GM18517 (cell line): ENCODE results near the gene GALNT7.
"Not testable (repeated sequence)": the region's sequence is repeated elsewhere in the genome, so short reads cannot be mapped to it uniquely, and the experiment has no call there.

Source experiments
- ATAC-seq: cut with Tn5 transposase; IDR thresholded peaks from one replicate; pipeline ENCODE4 v1.9.1; 2021; ENCODE audit warnings: mild to moderate bottlenecking, moderate library complexity; ENCODE audit not compliant: unreplicated experiment

Gene GALNT7

DNA sequence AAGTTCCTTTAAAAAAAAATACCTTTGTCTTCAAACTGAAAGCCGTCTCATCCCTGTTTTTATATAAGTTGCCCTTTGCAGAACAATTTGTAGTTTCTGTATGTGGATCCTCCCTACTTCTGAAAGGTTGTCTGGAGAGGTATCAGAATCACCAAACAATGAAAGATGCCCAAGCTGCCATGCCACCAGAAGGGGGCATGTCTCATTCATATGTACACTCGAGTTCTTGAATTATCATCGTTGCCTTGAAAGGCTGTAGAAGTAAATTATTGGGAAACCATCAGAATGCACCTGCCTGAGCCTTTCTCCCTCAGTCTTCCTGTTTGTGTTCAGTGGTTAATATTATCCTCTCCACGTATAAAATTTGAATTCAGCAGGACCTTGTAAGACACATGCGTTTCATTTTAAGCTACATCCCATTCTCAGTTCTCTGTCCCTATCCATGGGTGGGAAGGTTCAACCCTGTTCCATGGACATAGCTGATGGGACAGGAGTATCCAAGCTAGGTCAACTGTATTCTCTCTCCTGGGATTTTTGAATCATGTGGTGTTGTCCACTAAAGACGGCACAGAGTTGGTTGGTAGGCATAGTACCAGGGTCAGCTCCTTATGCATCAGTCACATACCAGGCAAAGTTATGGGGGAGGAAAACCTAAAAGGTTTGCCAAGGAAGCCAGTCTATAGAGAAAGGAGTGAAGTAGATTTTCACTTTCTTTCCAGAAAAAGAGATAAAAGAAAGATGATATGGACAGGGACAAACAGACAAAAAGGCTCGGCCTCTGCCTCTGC is 24.0 kb downstream of the GALNT7 start:
- no peak for ATAC-seq

DNA sequence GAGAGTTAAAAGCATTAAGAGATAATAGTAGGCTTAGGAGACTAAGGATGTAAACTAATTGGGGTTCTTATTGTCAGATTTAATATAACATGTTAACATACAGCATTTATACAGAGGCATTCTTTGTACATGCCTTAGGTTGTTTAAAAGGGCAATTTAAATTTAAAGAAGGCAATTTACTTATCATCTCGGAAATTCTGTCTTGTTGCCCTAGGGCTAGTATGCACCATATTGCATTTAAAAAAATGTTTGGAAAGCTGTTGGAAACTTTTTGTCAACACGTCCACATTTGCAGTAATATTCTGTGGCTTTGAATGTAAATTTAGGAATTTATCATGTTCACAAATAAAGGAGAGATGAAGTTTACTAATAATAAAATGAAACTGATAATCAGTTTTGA is 25.5 kb downstream of the GALNT7 start:
- ATAC-seq: no peak

DNA sequence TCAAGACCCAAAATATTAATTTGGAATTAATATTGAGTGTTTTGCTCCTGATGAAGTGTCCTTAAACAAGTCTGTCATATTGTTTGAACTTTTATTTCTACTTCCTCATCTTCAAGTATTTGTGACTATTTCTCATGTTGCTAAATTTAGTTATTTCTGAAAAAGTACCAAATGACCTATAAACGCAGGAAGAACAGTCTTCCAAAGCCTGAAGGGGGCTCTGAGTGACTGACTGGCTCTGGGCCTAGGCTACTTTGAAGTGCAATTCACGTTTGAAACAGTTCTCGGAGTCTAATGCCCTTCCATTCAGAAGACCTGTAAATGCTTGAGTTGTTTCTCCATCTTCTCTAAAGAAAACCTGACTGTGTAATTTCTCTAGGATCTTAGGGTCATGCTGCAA is 26.5 kb downstream of the GALNT7 start:
- ATAC-seq: no peak

DNA sequence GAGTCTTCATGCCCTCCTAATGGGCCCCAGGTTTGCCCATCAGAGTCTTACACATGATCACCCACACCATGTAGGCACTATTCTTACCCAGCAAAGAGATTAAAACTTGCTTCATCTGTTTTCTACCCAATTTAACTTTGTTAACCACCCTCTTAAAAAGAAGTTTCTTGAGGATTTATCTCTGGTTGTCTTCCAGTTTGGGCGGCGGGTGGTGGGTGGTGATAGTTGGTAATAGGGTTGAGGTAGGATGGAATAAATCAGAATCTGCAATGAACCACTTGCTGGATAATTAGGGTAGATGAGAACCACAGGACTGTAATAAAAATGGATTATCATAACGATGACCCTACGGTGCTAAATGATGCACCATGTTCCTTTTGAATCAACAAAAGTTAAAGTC is 30.9 kb downstream of the GALNT7 start:
- no peak for ATAC-seq

DNA sequence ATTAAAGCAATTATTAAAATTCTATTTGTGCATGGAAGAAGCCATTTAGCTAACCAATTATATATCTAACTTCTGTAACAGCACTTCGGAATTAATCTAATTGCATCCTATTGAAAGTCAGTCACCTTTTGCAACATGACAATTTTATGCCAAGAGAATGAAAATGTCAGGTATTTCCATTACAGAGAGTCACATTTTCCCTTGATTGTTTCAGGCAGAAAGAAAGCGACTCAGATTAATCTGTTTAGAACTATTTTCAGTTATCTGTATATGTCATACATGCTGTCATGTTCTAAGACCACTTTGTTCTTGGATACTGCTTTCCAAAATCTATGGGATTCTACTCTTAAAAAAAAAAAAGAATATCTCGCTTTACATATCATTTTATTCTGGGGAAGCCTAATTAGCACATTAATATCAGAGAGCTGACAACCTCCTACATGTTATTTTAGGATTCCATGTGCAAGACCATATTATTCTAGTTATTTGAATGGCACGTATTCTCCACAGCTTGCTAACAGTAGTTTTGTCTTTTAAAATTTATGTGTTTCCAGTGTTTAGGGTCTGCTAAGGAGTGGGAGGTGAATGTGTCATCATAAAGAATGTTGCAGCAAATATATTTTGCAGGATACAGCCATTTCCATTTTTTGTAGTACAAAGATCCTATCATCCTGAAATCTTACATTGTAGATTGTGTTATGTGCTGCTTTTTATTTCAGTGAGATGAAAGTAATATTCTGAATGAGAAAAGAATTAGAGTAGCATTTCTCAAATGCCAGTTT is 31.7 kb downstream of the GALNT7 start:
- ATAC-seq: no peak

DNA sequence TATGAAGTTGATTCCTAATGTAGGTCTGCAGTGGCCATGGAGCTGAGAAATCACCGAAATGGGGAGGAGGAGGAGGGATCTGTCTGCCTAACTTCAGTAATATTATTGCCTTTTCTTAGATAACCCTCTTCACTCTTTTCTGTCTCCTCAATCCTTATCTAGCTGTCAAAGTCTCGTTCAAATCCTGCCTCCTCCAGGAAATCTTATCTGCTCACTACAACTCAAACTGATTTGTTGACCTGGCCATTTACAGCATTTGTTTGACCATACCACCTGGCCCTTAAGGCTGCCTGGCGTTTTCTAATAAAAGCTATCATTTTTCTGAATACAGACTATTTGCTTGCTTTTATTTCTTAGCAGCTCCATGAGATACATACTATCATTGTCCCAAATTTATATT is 33.8 kb downstream of the GALNT7 start:
- ATAC-seq: no peak

DNA sequence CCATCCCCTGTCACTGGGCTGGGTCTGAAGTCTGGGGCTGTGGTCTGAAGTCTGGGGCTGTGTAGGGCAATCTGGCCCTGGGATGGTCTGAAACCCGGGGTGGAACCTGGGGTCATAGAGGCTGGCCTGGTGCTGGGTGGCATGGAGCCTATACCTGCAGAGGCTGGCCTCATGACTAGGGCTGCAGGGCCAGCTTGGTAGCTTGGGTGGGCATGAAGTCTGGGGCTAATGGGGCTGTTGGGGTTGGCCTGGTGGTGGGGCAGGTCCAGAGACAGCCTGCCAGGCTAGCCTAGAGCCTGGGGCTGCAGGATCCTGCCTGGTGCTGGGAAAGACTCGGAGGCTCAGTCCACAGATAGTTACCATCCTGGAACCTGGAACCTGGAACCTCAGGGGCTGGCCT is 37.0 kb downstream of the GALNT7 start:
- ATAC-seq: no peak

DNA sequence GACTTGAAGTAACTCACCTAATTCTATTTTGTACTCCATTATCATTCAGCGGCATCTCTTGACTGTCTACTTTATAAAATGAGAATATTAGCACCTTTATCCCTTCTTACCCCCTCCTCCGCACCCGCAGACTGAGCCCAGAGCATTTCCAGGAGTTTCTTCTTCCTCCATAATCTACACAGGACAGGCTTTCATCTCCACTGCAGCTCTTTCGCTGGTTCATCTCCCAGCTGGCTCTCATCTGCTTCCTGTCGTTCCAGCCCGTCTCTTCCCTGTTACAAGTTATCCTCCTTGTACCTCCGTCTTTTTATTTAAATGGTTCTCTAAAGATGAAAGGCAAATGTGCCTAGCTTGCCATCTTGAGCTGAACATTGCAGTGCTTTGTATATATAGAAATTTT is 39.8 kb downstream of the GALNT7 start:
- ATAC-seq: no peak

DNA sequence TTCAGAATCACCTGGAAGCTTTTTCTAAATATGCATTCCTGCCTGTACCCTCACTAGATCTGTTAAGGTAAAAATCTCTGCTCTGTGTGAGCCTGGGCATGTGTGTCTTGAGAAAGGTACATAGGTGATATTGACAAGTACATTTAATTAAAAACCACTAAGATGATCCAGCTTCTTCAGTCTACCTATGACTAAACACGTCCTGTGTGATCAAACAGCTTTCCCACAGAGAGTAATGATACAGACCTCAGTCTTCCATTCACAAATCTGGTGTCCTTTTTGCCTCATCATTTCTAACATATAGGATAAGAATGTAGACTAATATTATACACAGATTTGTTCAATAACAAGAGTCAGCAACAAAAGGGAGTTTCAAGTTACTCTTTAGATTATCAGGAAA is 42.6 kb downstream of the GALNT7 start:
- ATAC-seq: no peak

DNA sequence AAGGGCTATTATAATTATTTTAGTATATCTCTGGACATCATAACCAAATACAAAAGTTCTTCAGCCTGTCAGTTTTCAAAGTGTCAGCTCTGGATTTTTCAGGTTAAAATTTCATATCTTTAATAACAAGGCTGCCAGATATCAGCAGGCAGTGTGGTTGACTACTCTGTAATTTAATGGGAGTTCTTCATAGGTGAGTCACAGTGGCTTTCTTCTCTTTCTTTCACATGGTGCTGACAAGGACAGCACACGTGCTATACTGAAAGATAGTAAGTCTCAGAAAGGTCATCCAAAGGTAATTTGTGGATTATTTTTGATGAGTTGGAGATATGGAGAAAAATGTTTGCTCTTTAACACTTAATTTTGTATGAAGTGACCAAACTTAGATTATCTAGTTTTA is 43.2 kb downstream of the GALNT7 start:
- ATAC-seq: no peak

DNA sequence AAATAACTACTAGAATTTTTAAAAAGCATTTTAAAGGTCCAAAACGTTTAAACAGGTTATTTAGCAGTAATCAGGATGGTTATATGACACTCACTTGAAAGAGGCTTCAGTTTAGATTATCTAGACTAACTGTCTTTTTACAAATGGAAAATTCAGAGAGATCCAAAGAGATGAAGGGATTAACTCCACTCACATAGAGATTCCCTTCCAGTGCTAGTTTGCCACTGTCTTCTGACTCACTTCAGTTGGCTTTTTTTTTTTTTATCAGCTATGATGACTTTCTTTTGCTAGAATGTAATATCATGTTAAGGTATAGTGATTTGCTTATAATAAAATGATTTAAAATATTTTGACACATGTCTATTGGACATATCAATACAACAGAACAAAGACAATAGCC is 43.8 kb downstream of the GALNT7 start:
- ATAC-seq: no peak

DNA sequence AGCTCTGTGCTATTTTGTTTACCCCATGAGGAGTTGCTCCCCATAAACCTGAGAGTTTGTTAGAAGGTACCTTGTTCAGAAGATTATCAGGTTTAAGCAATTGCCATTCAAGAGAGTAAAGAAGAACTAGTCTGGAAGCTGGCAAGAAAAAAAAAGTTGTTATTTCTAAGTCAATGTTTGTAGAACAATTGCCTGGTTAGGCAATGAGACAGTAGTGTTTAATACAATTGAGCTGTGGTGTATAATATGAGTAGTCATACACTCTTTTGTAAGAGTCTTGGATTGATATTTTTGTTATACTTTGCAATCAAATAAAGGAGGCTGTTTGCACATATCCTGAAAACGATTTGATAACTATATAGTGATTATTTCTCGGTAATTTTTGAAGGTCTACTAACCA is 44.7 kb downstream of the GALNT7 start:
- ATAC-seq: no peak

DNA sequence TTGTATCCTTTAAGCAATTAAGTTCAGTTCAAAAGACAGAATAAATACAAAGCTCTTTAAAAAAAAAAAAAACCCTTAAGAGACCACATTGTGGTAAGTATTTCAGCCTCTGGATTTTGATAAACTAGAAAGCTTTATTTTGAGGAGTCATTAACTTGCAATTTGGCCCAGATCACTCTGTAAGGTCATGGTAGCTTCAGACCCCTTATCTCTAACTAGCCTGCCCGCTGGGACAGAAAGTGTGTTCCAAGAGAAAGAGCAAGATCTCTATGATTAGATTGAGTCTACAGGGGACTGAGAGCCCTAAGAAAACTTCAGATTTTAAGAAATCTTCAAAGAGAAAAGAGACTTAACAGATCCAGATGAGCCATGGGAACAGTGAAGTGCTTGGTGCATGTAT is 45.6 kb downstream of the GALNT7 start:
- no peak for ATAC-seq

DNA sequence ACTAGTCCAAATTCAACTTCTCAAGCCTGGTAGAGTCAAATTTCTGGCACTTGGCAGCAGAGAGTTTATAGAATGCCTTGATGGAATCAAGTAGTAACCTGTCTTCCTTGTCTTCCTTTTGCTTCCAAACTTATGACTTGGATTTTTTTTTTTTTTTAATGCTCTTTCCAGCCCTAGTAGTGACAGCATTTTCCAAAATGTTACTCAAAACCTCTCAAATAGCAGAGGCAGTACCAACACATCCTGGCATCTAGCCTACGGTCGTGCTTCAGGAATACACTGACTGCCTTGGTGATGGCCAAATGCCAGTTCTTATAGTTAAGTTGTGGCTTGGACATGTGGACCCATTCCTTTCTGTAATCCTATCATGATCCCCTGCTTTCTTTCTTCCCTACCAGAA is 46.0 kb downstream of the GALNT7 start:
- ATAC-seq: no peak

DNA sequence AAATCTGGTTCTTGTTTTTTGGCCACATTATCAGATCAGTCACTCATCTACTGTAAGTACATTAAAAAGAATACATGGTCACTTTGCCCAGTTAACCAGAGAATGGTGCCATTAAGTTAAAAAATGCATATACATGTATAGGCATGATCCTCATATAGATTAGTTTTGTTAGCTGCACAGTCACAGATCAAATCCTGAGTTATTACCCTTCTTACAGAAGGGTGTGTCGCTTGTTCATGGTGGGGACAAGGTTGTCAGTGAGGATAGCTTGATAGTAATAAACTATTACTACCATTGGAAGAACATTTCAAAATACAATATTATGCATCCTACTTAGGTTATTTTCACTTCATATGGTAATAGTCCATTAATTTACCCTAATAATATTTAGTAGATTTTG is 48.5 kb downstream of the GALNT7 start:
- ATAC-seq: no peak

DNA sequence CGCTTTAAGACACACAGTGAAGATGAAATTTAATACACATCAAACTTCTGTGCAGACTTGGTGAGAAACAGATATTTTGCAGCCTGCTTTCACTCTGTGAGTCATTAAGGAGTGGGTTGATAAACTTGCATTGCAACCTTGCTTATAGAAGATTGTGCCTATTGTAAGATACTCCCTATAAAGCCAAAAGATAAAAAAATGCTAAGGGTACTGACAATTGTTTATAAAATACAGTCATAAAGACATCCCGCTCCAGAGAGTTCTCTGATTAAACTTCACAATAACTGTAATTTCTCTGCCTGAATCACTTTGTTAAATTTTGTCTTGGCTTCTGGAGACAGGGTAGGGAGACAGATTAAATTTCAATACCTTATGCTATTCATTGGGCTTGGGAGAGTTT is 49.1 kb downstream of the GALNT7 start:
- no peak for ATAC-seq

DNA sequence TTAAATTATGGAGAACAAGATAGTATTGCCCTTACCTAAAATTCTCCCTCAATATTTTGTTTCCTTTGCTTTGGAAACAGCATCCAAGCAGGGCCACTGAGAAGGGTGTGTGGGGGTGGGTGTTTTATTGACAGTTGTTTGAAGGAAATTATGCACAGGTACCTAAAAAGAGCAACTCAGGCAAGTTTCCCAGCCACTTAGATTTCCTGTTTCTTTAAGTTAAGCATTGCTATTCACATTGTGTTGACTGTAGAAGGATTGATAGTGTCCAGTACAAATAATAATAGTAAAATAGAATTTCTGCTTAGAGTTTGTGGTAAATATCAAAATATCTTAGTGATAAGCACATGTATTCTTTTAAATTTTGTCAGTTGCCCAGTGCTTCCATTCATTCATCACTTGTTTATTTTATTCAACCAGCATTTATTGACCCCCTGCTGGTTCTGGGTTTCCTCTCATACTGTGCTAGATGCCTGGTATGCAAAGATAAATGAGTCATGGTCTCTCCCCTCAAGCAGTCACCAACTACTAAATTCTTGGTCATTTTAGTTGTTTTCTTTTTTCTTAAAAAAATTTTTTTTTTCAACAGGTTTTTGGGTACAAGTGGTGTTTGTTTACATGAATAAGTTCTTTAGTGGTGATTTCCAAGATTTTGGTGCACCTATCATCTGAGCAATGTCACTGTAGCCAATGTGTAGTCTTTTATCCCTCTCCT is 50.0 kb downstream of the GALNT7 start:
- no peak for ATAC-seq

DNA sequence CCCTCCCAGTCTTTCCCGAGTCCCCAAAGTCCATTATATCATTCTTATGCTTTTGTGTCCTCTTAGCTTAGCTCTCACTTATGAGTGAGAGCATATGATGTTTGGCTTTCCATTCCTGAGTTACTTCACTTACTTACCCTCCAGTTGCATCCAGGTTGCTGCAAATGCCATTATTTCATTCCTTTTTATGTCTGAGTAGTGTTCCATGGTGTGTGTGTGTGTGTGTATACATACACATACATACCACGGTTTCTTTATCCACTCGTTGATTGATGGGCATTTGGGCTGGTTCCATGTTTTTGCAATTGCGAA is 50.5 kb downstream of the GALNT7 start:
- not testable (repeated sequence) for ATAC-seq

DNA sequence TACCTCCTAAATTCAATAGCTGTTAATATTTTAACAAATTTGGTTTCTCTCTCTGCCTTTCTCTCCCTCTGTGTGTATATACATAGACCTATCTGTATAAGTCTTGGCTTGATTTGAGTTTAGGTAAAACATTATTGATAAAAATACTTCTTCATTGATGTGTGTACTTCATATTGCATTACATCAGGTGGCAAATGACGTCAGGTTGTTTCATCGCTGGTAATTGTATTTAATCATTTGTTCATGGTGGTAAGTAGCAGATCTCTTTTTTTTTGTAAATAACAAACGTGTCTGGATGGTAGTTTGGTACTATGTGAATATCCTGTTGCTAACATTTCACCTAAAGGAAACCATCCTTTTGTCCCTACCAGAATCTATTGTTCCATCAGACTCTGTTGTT is 55.1 kb downstream of the GALNT7 start:
- no peak for ATAC-seq

DNA sequence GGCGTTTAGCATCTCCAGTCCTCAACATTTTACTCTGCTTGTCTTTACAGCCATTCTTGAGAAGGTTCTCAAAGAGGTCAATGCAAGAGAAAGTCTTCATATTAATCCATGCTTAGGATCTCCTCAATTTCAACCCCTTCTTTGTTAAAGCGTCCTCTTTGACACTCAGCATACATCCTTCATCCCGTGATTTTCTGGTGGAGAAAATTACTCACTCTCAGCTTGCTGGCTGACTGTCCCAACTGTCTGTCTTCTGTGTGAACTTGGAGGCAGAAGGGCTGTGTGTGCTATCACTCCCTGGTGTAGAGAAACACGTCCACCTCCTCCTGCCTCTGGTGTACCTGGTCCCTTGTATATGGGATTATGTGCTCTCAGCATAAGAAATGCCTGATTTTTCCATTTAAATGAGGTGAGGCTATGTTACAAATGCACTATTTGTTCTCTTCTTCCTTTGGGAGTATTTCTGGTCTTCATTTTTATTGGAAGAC is 57.8 kb downstream of the GALNT7 start:
- ATAC-seq: no peak

DNA sequence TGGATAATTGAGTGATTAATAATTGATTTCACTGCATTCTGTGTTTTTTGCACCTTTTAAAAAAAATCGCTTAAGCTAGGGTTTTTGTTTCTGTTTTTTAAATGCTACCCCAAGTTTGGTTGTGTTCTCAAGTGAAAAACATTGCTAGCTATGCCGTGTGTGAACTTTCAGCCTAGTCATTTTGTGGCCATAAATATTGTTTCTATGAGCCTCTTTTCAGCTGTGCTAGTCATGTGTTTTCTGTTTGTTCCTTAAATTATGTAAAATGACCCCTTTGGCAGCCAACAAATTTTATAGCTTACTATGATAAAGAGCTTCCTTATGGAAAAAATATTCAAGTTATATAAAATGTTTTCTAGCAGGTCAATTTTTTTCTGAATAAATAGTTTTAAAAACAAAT is 59.1 kb downstream of the GALNT7 start:
- no peak for ATAC-seq

DNA sequence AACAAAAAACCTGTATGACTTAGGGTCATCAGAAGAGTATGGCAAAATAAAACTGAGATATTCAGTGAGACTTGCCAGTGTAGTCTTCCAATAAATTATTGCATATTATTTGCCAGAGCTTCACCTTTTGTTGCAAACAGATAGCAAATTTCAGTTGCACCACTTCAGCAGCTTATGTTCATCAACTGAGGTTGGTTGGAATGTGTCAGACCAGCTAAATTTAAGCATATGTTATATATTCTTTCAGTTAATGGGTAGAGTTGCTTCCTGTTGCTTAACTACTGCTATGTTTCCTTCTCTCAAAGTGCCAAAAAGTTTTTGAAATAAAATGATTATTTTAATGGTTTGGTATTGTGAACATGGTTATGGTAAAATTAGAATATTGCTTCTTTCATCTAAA is 61.5 kb downstream of the GALNT7 start:
- ATAC-seq: no peak
